Measurements from ENCODE around the gene FAM3D.

Gene FAM3D

GRCh38 chr3:58585994-58586393 is 80.6 kb downstream of the FAM3D start:
- no peak overlapping the region for H3K4me3 ChIP-seq (ENCODE audit: low read length)
- no peak for DNase-seq (ENCODE audit: low read depth)
- TF ChIP-seq CTCF (conservative IDR thresholded peaks at IDR 0.05; ENCODE audit: low read depth, low read length): no peak

- peak; percentile 70 for TF ChIP-seq CTCF (conservative IDR thresholded peaks at IDR 0.05; ENCODE audit: low read depth, low read length)
- peak overlapping the region; percentile 59 for H3K4me3 ChIP-seq (ENCODE audit: low read length)
- no peak for DNase-seq (ENCODE audit: low read depth)
These were observed 81.4 kb downstream of the FAM3D start for GRCh38 chr3:58585005-58585786.

GRCh38 chr3:58584690-58585004 is 81.9 kb downstream of the FAM3D start:
- TF ChIP-seq CTCF (conservative IDR thresholded peaks at IDR 0.05; ENCODE audit: low read depth, low read length): no peak
- DNase-seq (ENCODE audit: low read depth): no peak

More at GRCh38 chr3:58584690-58585004, 81.9 kb downstream of the FAM3D start:
- H3K4me3 ChIP-seq (ENCODE audit: low read length): peak overlapping the region; percentile 59
